Duodenal mucosa (tissue), 2 donors: ENCODE results near the gene CMTM8.

Source experiments
- H3K27ac ChIP-seq: one replicate; pipeline ENCODE4 v1.7.0; 2013; ENCODE audit warnings: low read depth, low read length
- H3K27me3 ChIP-seq, 2 donors: one replicate each; pipeline ENCODE4 v1.7.0; 2013; ENCODE audit warnings: low read length in 2 of 2, control low read depth in 1 of 2; ENCODE audit not compliant: insufficient read depth in 2 of 2, control insufficient read depth in 1 of 2
- H3K36me3 ChIP-seq, 2 donors: one replicate each; pipeline ENCODE4 v1.7.0; 2013; ENCODE audit warnings: low read length in 2 of 2, control low read depth in 1 of 2; ENCODE audit not compliant: insufficient read depth in 2 of 2, control insufficient read depth in 1 of 2
- H3K4me1 ChIP-seq, 2 donors: one replicate each; pipeline ENCODE4 v1.7.0; 2013; ENCODE audit warnings: low read length in 2 of 2, control low read depth in 1 of 2; ENCODE audit not compliant: insufficient read depth in 2 of 2, control insufficient read depth in 1 of 2
- H3K4me3 ChIP-seq, 2 donors: one replicate each; pipeline ENCODE4 v1.7.0; 2013; ENCODE audit warnings: low read length in 2 of 2, low read depth in 1 of 2
- H3K9ac ChIP-seq, 2 donors: one replicate each; pipeline ENCODE4 v1.7.0; 2013; ENCODE audit warnings: low read length in 2 of 2, low read depth in 1 of 2
- H3K9me3 ChIP-seq, 2 donors: one replicate each; pipeline ENCODE4 v1.7.0; 2013; ENCODE audit warnings: low read length in 2 of 2, control low read depth in 1 of 2; ENCODE audit not compliant: control insufficient read depth in 1 of 2

Gene CMTM8

DNA sequence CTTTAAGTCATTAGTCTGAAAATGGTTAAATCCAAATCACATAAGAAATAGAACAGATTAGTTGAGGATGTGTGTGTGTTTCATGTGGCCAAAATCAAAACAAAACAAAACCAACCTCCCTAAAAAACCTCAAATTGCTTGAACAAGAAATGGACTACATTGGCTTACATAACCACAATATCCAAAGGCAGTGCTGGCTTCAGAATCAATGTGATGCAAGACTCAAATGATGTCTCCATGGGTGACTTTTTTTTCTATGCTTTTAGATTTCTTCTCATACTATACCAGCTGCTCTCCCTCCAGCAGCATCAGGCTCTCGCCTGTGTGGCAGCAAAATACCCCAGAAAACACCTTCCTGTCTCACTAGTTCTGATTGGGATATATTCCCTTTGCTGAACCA is 36.0 kb upstream of the CMTM8 start:
- Histone ChIP-seq H3K4me1 (no peaks in the 10 kb centered on the region), H3K4me3 (no peak overlapping the region), H3K9me3 (no peaks in the 10 kb centered on the region), H3K9ac (no peak overlapping the region), H3K36me3 (no peaks in the 10 kb centered on the region), H3K27me3 (no peaks in the 10 kb centered on the region), H3K27ac (no peak overlapping the region)

- no peaks in the 10 kb centered on the region for H3K4me1 ChIP-seq
- H3K4me3 ChIP-seq, result no peak overlapping the region
- no peaks in the 10 kb centered on the region for H3K27me3 ChIP-seq
- no peaks in the 10 kb centered on the region for H3K9me3 ChIP-seq
- no peaks in the 10 kb centered on the region for H3K36me3 ChIP-seq
- H3K9ac ChIP-seq, result no peak overlapping the region
- H3K27ac ChIP-seq, result no peak overlapping the region
These were observed 34.6 kb upstream of the CMTM8 start for GRCh38 chr3:32203854-32204253.

- no peak overlapping the region for H3K4me3 ChIP-seq
- no peaks in the 10 kb centered on the region for H3K9me3 ChIP-seq
- no peaks in the 10 kb centered on the region for H3K4me1 ChIP-seq
- no peak overlapping the region for H3K9ac ChIP-seq
- H3K27me3 ChIP-seq, result no peaks in the 10 kb centered on the region
- no peak overlapping the region for H3K27ac ChIP-seq
- no peaks in the 10 kb centered on the region for H3K36me3 ChIP-seq
These were observed 30.0 kb upstream of the CMTM8 start for GRCh38 chr3:32208447-32208846.

DNA sequence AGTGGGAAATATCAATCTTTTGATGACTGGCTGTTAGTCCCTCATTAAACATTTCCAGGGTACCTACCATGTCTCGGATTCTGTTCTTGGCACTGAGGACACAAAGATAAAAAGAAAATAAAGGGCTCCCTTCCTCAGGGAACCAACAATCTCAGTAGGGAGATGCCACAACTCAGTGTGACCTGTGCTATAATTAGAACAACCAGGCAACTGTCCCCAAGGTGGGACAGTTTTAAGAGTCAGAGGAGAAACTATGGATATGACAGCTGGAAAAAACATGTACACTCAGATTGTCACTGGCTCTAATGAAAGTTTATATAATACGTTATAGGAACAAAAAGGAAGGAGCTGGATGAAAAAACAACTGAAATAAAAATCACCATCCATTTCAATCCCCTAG is 23.3 kb upstream of the CMTM8 start:
- Histone ChIP-seq H3K36me3 (no peaks in the 10 kb centered on the region), H3K27me3 (no peaks in the 10 kb centered on the region), H3K4me3 (no peak overlapping the region), H3K9ac (no peak overlapping the region), H3K27ac (no peak overlapping the region), H3K4me1 (peaks cover 0 to 7% of the 10 kb centered on the region in 2 donors), H3K9me3 (peaks cover 8 to 11% of the 10 kb centered on the region in 2 donors)

DNA sequence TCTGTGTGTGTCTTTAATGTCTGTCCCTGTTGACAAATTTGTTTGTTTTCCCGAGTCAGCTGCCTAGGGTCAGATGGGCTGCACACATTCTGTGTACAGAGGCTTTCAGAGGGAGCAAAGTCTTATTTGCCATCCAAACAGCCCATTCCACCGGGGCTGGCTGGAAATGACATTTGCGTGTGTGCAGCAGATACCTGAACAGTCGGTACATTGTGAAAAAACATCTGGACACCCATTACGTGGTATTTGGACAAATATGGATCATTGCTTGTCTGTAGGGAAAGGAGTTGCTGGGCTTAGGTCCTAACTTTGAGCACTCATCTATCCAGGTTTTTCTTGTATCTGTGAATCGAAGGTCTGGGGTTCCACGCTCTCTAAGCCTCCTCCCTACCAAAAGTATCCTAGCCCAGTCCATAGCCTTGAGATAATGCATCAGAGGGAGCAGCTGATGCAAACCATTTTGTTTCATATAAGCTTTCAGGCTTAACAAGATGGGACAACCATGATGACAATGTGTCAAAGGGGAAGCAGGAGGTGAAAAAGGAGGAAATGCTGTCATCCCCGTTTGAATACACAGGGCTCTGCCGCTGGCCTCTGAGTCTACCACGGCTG is 22.2 kb upstream of the CMTM8 start:
- Histone ChIP-seq H3K27me3 (no peaks in the 10 kb centered on the region), H3K4me1 (peaks cover 0 to 7% of the 10 kb centered on the region in 2 donors), H3K4me3 (no peak overlapping the region), H3K9me3 (peaks cover 8 to 11% of the 10 kb centered on the region in 2 donors), H3K36me3 (no peaks in the 10 kb centered on the region), H3K27ac (no peak overlapping the region), H3K9ac (no peak overlapping the region)

GRCh38 chr3:32217339-32217738 is 21.1 kb upstream of the CMTM8 start:
- H3K4me1 ChIP-seq, result peaks cover 0 to 7% of the 10 kb centered on the region in 2 donors
- no peaks in the 10 kb centered on the region for H3K27me3 ChIP-seq
- no peaks in the 10 kb centered on the region for H3K36me3 ChIP-seq
- no peak overlapping the region for H3K27ac ChIP-seq
- peaks cover 8 to 11% of the 10 kb centered on the region in 2 donors for H3K9me3 ChIP-seq
- no peak overlapping the region for H3K9ac ChIP-seq
- no peak overlapping the region for H3K4me3 ChIP-seq

GRCh38 chr3:32219537-32219936 is 18.9 kb upstream of the CMTM8 start:
- H3K27ac ChIP-seq, result no peak overlapping the region
- H3K4me1 ChIP-seq, result peaks cover 0 to 7% of the 10 kb centered on the region in 2 donors

GRCh38 chr3:32220006-32220405 is 18.5 kb upstream of the CMTM8 start:
- Histone ChIP-seq H3K36me3 (no peaks in the 10 kb centered on the region), H3K27ac (no peak overlapping the region), H3K4me1 (peaks cover 0 to 7% of the 10 kb centered on the region in 2 donors), H3K27me3 (no peaks in the 10 kb centered on the region), H3K9me3 (peaks cover 8 to 11% of the 10 kb centered on the region in 2 donors), H3K9ac (no peak overlapping the region), H3K4me3 (no peak overlapping the region)

More at GRCh38 chr3:32219537-32219936, 18.9 kb upstream of the CMTM8 start:
- Histone ChIP-seq H3K4me3 (no peak overlapping the region), H3K9ac (no peak overlapping the region), H3K36me3 (no peaks in the 10 kb centered on the region), H3K27me3 (no peaks in the 10 kb centered on the region), H3K9me3 (peaks cover 8 to 11% of the 10 kb centered on the region in 2 donors)

DNA sequence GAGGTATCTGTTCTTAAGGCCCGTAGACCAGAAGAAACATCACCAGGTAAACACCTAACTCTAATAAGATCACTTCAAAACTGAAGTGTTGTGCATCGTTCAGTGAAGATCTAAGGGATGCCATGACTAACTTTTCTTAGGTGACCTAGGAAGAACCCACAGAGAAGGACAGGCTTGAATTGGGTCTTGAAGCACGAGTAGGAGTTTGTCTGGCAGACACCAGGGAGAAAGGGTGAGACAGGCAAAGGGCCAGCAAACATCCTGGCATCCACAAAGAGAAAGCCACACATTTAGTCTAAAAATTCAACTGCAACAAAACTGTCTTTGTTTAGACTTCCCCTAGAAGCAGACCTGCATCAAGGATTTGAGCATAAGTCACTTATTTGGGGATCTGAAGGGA is 15.5 kb upstream of the CMTM8 start:
- Histone ChIP-seq H3K9me3 (peaks cover 8 to 11% of the 10 kb centered on the region in 2 donors), H3K27me3 (no peaks in the 10 kb centered on the region), H3K9ac (no peak overlapping the region), H3K4me3 (no peak overlapping the region), H3K27ac (no peak overlapping the region), H3K36me3 (no peaks in the 10 kb centered on the region), H3K4me1 (no peaks in the 10 kb centered on the region)

GRCh38 chr3:32224016-32224516 is 14.4 kb upstream of the CMTM8 start:
- no peak overlapping the region for H3K27ac ChIP-seq
- no peaks in the 10 kb centered on the region for H3K27me3 ChIP-seq
- H3K4me1 ChIP-seq, result no peaks in the 10 kb centered on the region
- no peaks in the 10 kb centered on the region for H3K36me3 ChIP-seq
- no peak overlapping the region for H3K4me3 ChIP-seq
- H3K9me3 ChIP-seq, result peaks cover 6 to 11% of the 10 kb centered on the region in 2 donors
- H3K9ac ChIP-seq, result no peak overlapping the region
